PC-9 (cell line): ENCODE data around the gene NEURL1B. TPM values are rescaled to one million over a fixed set of nuclear protein-coding genes. Genes with fewer than 3 reads are reported as not detected.

Source experiments
- BruUV-seq: library from RNA; stranded (reverse); fragments of 400-500 nt; replicated peaks from 2 replicates; lab custom pipeline; 2021; lab: Mats Ljungman, UMichigan
- CTCF ChIA-PET: fragments of 300-600 bp; sonication (Branson Sonifier 250); formaldehyde crosslinking; loops from one replicate; lab custom pipeline; 2022; ENCODE audit warnings: antibody characterized with exemption; lab: Charles Lee
- POLR2A ChIA-PET: fragments of 300-600 bp; sonication (Branson Sonifier 250); formaldehyde crosslinking; loops from one replicate; lab custom pipeline; 2022; ENCODE audit warnings: antibody characterized with exemption; ENCODE audit not compliant: unreplicated experiment; lab: Charles Lee
- DNase-seq, 2 experiments: peaks; one replicate each; pipeline versions ENCODE4 v3.0.0 to v3.0.0-alpha.2; 2015 to 2022; ENCODE audit warnings: mixed read lengths in 1 of 2
- H2AFZ ChIP-seq: fragments of 200-600 bp; sonication (generic); 2 replicates; pipeline ENCODE4 v1.8.1; 2017; ENCODE audit warnings: antibody characterized with exemption
- H3F3A ChIP-seq: fragments of 200-600 bp; sonication (generic); 2 replicates; pipeline ENCODE4 v1.8.1; 2017; ENCODE audit warnings: antibody characterized with exemption, mild to moderate bottlenecking, low read depth; ENCODE audit not compliant: insufficient read depth
- H3K27ac ChIP-seq: fragments of 200-600 bp; sonication (generic); 2 replicates; pipeline ENCODE4 v1.6.1; 2016; ENCODE audit warnings: mixed run types
- H3K27me3 ChIP-seq: fragments of 200-600 bp; sonication (generic); 2 replicates; pipeline ENCODE4 v1.6.1; 2016; ENCODE audit warnings: low read depth, mixed run types; ENCODE audit not compliant: insufficient read depth
- H3K36me3 ChIP-seq: fragments of 200-600 bp; sonication (generic); 2 replicates; pipeline ENCODE4 v1.6.1; 2016; ENCODE audit warnings: low read depth, mixed run types
- H3K4me1 ChIP-seq: fragments of 200-600 bp; sonication (generic); replicated peaks from 2 replicates; pipeline ENCODE4 v1.6.1; 2016; ENCODE audit warnings: mixed run types; ENCODE audit not compliant: insufficient read depth
- H3K4me2 ChIP-seq: fragments of 200-600 bp; sonication (generic); 2 replicates; pipeline ENCODE4 v1.6.1; 2017; ENCODE audit warnings: mixed run types
- H3K4me3 ChIP-seq: fragments of 200-600 bp; sonication (generic); 2 replicates; pipeline ENCODE4 v1.6.1; 2016; ENCODE audit warnings: mixed run types
- H3K79me2 ChIP-seq: fragments of 200-600 bp; sonication (generic); 2 replicates; pipeline ENCODE4 v1.6.1; 2017; ENCODE audit warnings: low read depth, mixed run types
- H3K9me2 ChIP-seq: fragments of 200-600 bp; sonication (generic); 2 replicates; pipeline ENCODE4 v1.8.1; 2017; ENCODE audit warnings: mild to moderate bottlenecking; ENCODE audit not compliant: insufficient read depth
- H3K9me3 ChIP-seq: fragments of 200-600 bp; sonication (generic); 2 replicates; pipeline ENCODE4 v1.8.1; 2016; ENCODE audit warnings: low read depth; ENCODE audit not compliant: insufficient read depth
- H4K20me1 ChIP-seq: fragments of 200-600 bp; sonication (generic); 2 replicates; pipeline ENCODE4 v1.8.1; 2017; ENCODE audit not compliant: insufficient read depth
- CTCF ChIP-seq: fragments of 200-600 bp; sonication (generic); conservative IDR thresholded peaks from 2 replicates; pipeline ENCODE4 v1.6.1; 2017; ENCODE audit warnings: mixed run types, antibody characterized with exemption, mild to moderate bottlenecking, moderate library complexity
- EZH2 ChIP-seq: fragments of 200-600 bp; sonication (generic); IDR thresholded peaks from 2 replicates; pipeline ENCODE4 v1.8.0; 2017; ENCODE audit warnings: antibody characterized with exemption, low read depth
- intact Hi-C: fragments of 100-400 bp; cut with micrococcal nuclease; formaldehyde crosslinking; loops from one replicate; pipeline ENCODE4 v1.10.0; 2022; ENCODE audit not compliant: unreplicated experiment
- total RNA-seq: library from RNA; stranded (reverse); gene quantifications from 2 replicates; pipeline ENCODE4 v1.2.3, GENCODE V29; 2021

NEURL1B gene
- total RNA-seq, 1 experiment from 2014 or later = 14.3 TPM

- H3K4me1 ChIP-seq = peaks cover 39% of the 10 kb centered on the region
- no peaks in the 10 kb centered on the region for H3K36me3 ChIP-seq
- H3F3A ChIP-seq = peaks cover 33% of the 10 kb centered on the region
- H3K9me3 ChIP-seq = no peaks in the 10 kb centered on the region
- ChIA-PET POLR2A (no interaction called here), CTCF (no interaction called here)
- no peak overlapping the region for H3K4me2 ChIP-seq
- H2AFZ ChIP-seq = no peak overlapping the region
- DNase-seq = no peak
- no TSS peak for BruUV-seq
- no peak overlapping the region for H3K27ac ChIP-seq
- no peaks in the 10 kb centered on the region for H3K27me3 ChIP-seq
- no peaks in the 10 kb centered on the region for H4K20me1 ChIP-seq
- no peaks in the 10 kb centered on the region for H3K9me2 ChIP-seq
- TF ChIP-seq CTCF (no peak), EZH2 (no peak)
- no peaks in the 10 kb centered on the region for H3K79me2 ChIP-seq
- H3K4me3 ChIP-seq = no peak overlapping the region
- intact Hi-C loops = no loop called here
Measured at GRCh38 chr5:172729588-172729987, 88.5 kb downstream of the NEURL1B start.

- H3K27ac ChIP-seq = no peak overlapping the region
- H3K4me2 ChIP-seq = no peak overlapping the region
- H3F3A ChIP-seq = peaks cover 37% of the 10 kb centered on the region
- H3K36me3 ChIP-seq = no peaks in the 10 kb centered on the region
- no peak for DNase-seq
- TF ChIP-seq EZH2 = no peak
- TF ChIP-seq CTCF = no peak
- no peaks in the 10 kb centered on the region for H3K9me3 ChIP-seq
- H3K4me1 ChIP-seq = peaks cover 44% of the 10 kb centered on the region
- intact Hi-C loops = no loop called here
- H3K4me3 ChIP-seq = no peak overlapping the region
- no peaks in the 10 kb centered on the region for H3K79me2 ChIP-seq
- ChIA-PET POLR2A (no interaction called here), CTCF (no interaction called here)
- no TSS peak for BruUV-seq
- no peaks in the 10 kb centered on the region for H4K20me1 ChIP-seq
- H3K27me3 ChIP-seq = no peaks in the 10 kb centered on the region
- H2AFZ ChIP-seq = no peak overlapping the region
- H3K9me2 ChIP-seq = no peaks in the 10 kb centered on the region
Measured at GRCh38 chr5:172730222-172730621, 89.2 kb downstream of the NEURL1B start.

- no peaks in the 10 kb centered on the region for H3K79me2 ChIP-seq
- peaks cover 37% of the 10 kb centered on the region for H3F3A ChIP-seq
- no peak overlapping the region for H3K27ac ChIP-seq
- H3K9me2 ChIP-seq = no peaks in the 10 kb centered on the region
- H3K36me3 ChIP-seq = no peaks in the 10 kb centered on the region
- H3K4me2 ChIP-seq = peak overlapping the region; percentile 21
- no peaks in the 10 kb centered on the region for H3K27me3 ChIP-seq
- no peak overlapping the region for H3K4me3 ChIP-seq
- H2AFZ ChIP-seq = no peak overlapping the region
- DNase-seq = peak; percentile 89 to 90
- TF ChIP-seq EZH2 (no peak), CTCF (no peak)
- CTCF ChIA-PET = no interaction called here
- peaks cover 44% of the 10 kb centered on the region for H3K4me1 ChIP-seq
- BruUV-seq = no TSS peak
- intact Hi-C loops = no loop called here
- POLR2A ChIA-PET = no interaction called here
- no peaks in the 10 kb centered on the region for H4K20me1 ChIP-seq
- no peaks in the 10 kb centered on the region for H3K9me3 ChIP-seq
Measured at GRCh38 chr5:172730981-172731679, 90.1 kb downstream of the NEURL1B start.
